ENCODE data around the gene DDX10. TPM values are rescaled to one million over a fixed set of nuclear protein-coding genes. Genes with fewer than 3 reads are reported as not detected.

Gene DDX10
- polyA plus RNA-seq, 1 donor from 2014 or later, result 15.9 TPM

- H3K27me3 ChIP-seq (ENCODE audit: insufficient read depth, low read depth, low read length), result no peaks in the 10 kb centered on the region
- no peaks in the 10 kb centered on the region for H3K79me2 ChIP-seq (replicated peaks; ENCODE audit: insufficient read depth, low read length)
- no peak overlapping the region for H2AFZ ChIP-seq (ENCODE audit: low read depth, low read length)
- no peaks in the 10 kb centered on the region for H3K9me3 ChIP-seq (ENCODE audit: low read length)
- H3F3A ChIP-seq (ENCODE audit: insufficient read depth, low read length, poor library complexity, severe bottlenecking), result no peaks in the 10 kb centered on the region
- H3K4me2 ChIP-seq (ENCODE audit: low read length), result no peak overlapping the region
- no peaks in the 10 kb centered on the region for H3K9me2 ChIP-seq (ENCODE audit: insufficient read depth, low read length)
- no peak overlapping the region for H3K27ac ChIP-seq (ENCODE audit: low read length)
- H3K9ac ChIP-seq (ENCODE audit: low read length), result no peak overlapping the region
- H4K20me1 ChIP-seq (ENCODE audit: insufficient read depth), result no peaks in the 10 kb centered on the region
- H3K4me3 ChIP-seq (ENCODE audit: low read length), result no peak overlapping the region
- no peaks in the 10 kb centered on the region for H3K36me3 ChIP-seq (ENCODE audit: insufficient read depth, low read length)
- TF ChIP-seq CTCF (IDR thresholded peaks at IDR 0.05; ENCODE audit: poor library complexity, severe bottlenecking) (no peak), TAF1 (IDR thresholded peaks at IDR 0.05; ENCODE audit: low read depth) (no peak), EP300 (conservative IDR thresholded peaks at IDR 0.05; ENCODE audit: poor library complexity, severe bottlenecking) (no peak), POLR2AphosphoS5 (IDR thresholded peaks at IDR 0.05) (no peak), RAD21 (conservative IDR thresholded peaks at IDR 0.05) (no peak), SMC3 (conservative IDR thresholded peaks at IDR 0.05; ENCODE audit: poor library complexity) (no peak), MXI1 (conservative IDR thresholded peaks at IDR 0.05; ENCODE audit: poor library complexity, severe bottlenecking) (no peak), EZH2 (IDR thresholded peaks at IDR 0.05; ENCODE audit: borderline replicate concordance, insufficient read depth, low read length, poor library complexity, severe bottlenecking) (no peak), REST (IDR thresholded peaks at IDR 0.05; ENCODE audit: borderline replicate concordance) (no peak)
Observed at GRCh38 chr11:108891909-108892511, 227.1 kb downstream of the DDX10 start.

- H3K27ac ChIP-seq (ENCODE audit: low read length), result no peak overlapping the region
- H3K27me3 ChIP-seq (ENCODE audit: insufficient read depth, low read depth, low read length), result no peaks in the 10 kb centered on the region
- no peaks in the 10 kb centered on the region for H3K79me2 ChIP-seq (replicated peaks; ENCODE audit: insufficient read depth, low read length)
- H2AFZ ChIP-seq (ENCODE audit: low read depth, low read length), result no peak overlapping the region
- H3K9me2 ChIP-seq (ENCODE audit: insufficient read depth, low read length), result no peaks in the 10 kb centered on the region
- no peaks in the 10 kb centered on the region for H3K9me3 ChIP-seq (ENCODE audit: low read length)
- no peak overlapping the region for H3K9ac ChIP-seq (ENCODE audit: low read length)
- no peaks in the 10 kb centered on the region for H3K36me3 ChIP-seq (ENCODE audit: insufficient read depth, low read length)
- TF ChIP-seq CTCF (IDR thresholded peaks at IDR 0.05; ENCODE audit: poor library complexity, severe bottlenecking) (no peak), EZH2 (IDR thresholded peaks at IDR 0.05; ENCODE audit: borderline replicate concordance, insufficient read depth, low read length, poor library complexity, severe bottlenecking) (no peak), MXI1 (conservative IDR thresholded peaks at IDR 0.05; ENCODE audit: poor library complexity, severe bottlenecking) (no peak), POLR2AphosphoS5 (IDR thresholded peaks at IDR 0.05) (no peak), REST (IDR thresholded peaks at IDR 0.05; ENCODE audit: borderline replicate concordance) (no peak), EP300 (conservative IDR thresholded peaks at IDR 0.05; ENCODE audit: poor library complexity, severe bottlenecking) (no peak), RAD21 (conservative IDR thresholded peaks at IDR 0.05) (no peak), SMC3 (conservative IDR thresholded peaks at IDR 0.05; ENCODE audit: poor library complexity) (no peak), TAF1 (IDR thresholded peaks at IDR 0.05; ENCODE audit: low read depth) (no peak)
- H3K4me3 ChIP-seq (ENCODE audit: low read length), result no peak overlapping the region
- H3K4me2 ChIP-seq (ENCODE audit: low read length), result no peak overlapping the region
- H4K20me1 ChIP-seq (ENCODE audit: insufficient read depth), result no peaks in the 10 kb centered on the region
- no peaks in the 10 kb centered on the region for H3F3A ChIP-seq (ENCODE audit: insufficient read depth, low read length, poor library complexity, severe bottlenecking)
Observed at GRCh38 chr11:108895579-108896480, 231.0 kb downstream of the DDX10 start.
